HepG2 (cell line): ENCODE results near the gene DNAAF8. TPM values are rescaled to one million over a fixed set of nuclear protein-coding genes. Genes with fewer than 3 reads are reported as not detected.
A peak's percentile ranks its signal among the peaks of the same experiment; 100 is the strongest.

ENCODE experiments used
- BHLHE40 ChIP-seq: IDR thresholded peaks from 2 replicates; pipeline ENCODE4 v1.6.1; 2011; ENCODE audit warnings: low read length, improper control_type of control experiment
- CCDC6 ChIP-seq: sonication (generic); formaldehyde crosslinking; IDR thresholded peaks from 2 replicates; pipeline ENCODE4 v1.8.1; 2022; ENCODE audit warnings: mild to moderate bottlenecking, missing genetic modification reagents, moderate library complexity
- EEA1 ChIP-seq: sonication (generic); formaldehyde crosslinking; IDR thresholded peaks from 2 replicates; pipeline ENCODE4 v1.5.1; 2020; ENCODE audit warnings: mild to moderate bottlenecking, missing genetic modification reagents, borderline replicate concordance
- ERF ChIP-seq: IDR thresholded peaks from 2 replicates; pipeline ENCODE4 v1.6.1; 2018; ENCODE audit warnings: missing biosample characterization, missing genetic modification reagents
- FOXC1 ChIP-seq: sonication (generic); formaldehyde crosslinking; IDR thresholded peaks from 2 replicates; pipeline ENCODE4 v1.8.0; 2022; ENCODE audit warnings: mild to moderate bottlenecking, missing genetic modification reagents, borderline replicate concordance
- HNF1B ChIP-seq: sonication (generic); formaldehyde crosslinking; IDR thresholded peaks from 2 replicates; pipeline ENCODE4 v1.5.1; 2020; ENCODE audit warnings: mild to moderate bottlenecking, moderate library complexity, missing genetic modification reagents
- HNF4A ChIP-seq: sonication (generic); formaldehyde crosslinking; IDR thresholded peaks from 2 replicates; pipeline ENCODE4 v1.4.0; 2020; ENCODE audit warnings: missing genetic modification reagents
- KDM1A ChIP-seq: IDR thresholded peaks from 2 replicates; pipeline ENCODE4 v1.6.1; 2016; ENCODE audit warnings: missing compliant biosample characterization
- KDM2A ChIP-seq: sonication (generic); formaldehyde crosslinking; IDR thresholded peaks from 2 replicates; pipeline ENCODE4 v1.4.0; 2020; ENCODE audit warnings: low read depth, missing genetic modification reagents, borderline replicate concordance
- MBD4 ChIP-seq: IDR thresholded peaks from 2 replicates; pipeline ENCODE4 v1.6.1; 2012; ENCODE audit warnings: low read length, inconsistent platforms, borderline replicate concordance
- NFIC ChIP-seq: IDR thresholded peaks from 2 replicates; pipeline ENCODE4 v1.6.1; 2012; ENCODE audit warnings: mild to moderate bottlenecking, low read length, inconsistent platforms
- SCMH1 ChIP-seq: sonication (generic); formaldehyde crosslinking; IDR thresholded peaks from 2 replicates; pipeline ENCODE4 v1.9.0; 2021; ENCODE audit warnings: missing genetic modification reagents, mild to moderate bottlenecking, borderline replicate concordance
- SOX13 ChIP-seq, 3 experiments: fragments of 450-650 bp in 1 of 3; sonication (generic) in 1 of 3; formaldehyde crosslinking in 1 of 3; IDR thresholded peaks in 2 of 3; conservative IDR thresholded peaks in 1 of 3; 2 replicates each; pipeline versions ENCODE4 v1.5.0 to v1.6.1; 2016 to 2020; ENCODE audit warnings: antibody characterized with exemption in 1 of 3, mild to moderate bottlenecking in 1 of 3, missing compliant biosample characterization in 1 of 3, missing genetic modification reagents in 1 of 3, moderate library complexity in 1 of 3
- SRY ChIP-seq: sonication (generic); formaldehyde crosslinking; IDR thresholded peaks from 2 replicates; pipeline ENCODE4 v1.8.0; 2022; ENCODE audit warnings: mild to moderate bottlenecking, missing genetic modification reagents
- TFDP2 ChIP-seq: sonication (generic); formaldehyde crosslinking; IDR thresholded peaks from 2 replicates; pipeline ENCODE4 v1.4.0; 2020; ENCODE audit warnings: missing genetic modification reagents
- ZFY ChIP-seq: sonication (generic); formaldehyde crosslinking; IDR thresholded peaks from 2 replicates; pipeline ENCODE4 v1.4.0; 2020; ENCODE audit warnings: missing genetic modification reagents
- ZKSCAN5 ChIP-seq: sonication (generic); formaldehyde crosslinking; IDR thresholded peaks from 2 replicates; pipeline ENCODE4 v1.5.1; 2020; ENCODE audit warnings: mild to moderate bottlenecking, missing genetic modification reagents
- ZMAT5 ChIP-seq: sonication (generic); formaldehyde crosslinking; IDR thresholded peaks from 2 replicates; pipeline ENCODE4 v1.5.0; 2020; ENCODE audit warnings: mild to moderate bottlenecking, low read depth, missing genetic modification reagents, borderline replicate concordance
- ZNF17 ChIP-seq: sonication (generic); formaldehyde crosslinking; IDR thresholded peaks from 2 replicates; pipeline ENCODE4 v1.5.0; 2020; ENCODE audit warnings: mild to moderate bottlenecking, missing genetic modification reagents
- ZNF556 ChIP-seq: sonication (generic); formaldehyde crosslinking; IDR thresholded peaks from 2 replicates; pipeline ENCODE4 v1.4.0; 2020; ENCODE audit warnings: mild to moderate bottlenecking, missing genetic modification reagents, borderline replicate concordance
- ZNF816 ChIP-seq: sonication (generic); formaldehyde crosslinking; IDR thresholded peaks from 2 replicates; pipeline ENCODE4 v1.8.0; 2022; ENCODE audit warnings: missing genetic modification reagents, mild to moderate bottlenecking, borderline replicate concordance
- polyA plus RNA-seq, 8 experiments: library from polyadenylated mRNA; depleted of rRNA in 3 of 8; stranded (reverse) in 7 of 8; unstranded in 1 of 8; fragments of >200 nt; fragmentation: Illumina TruSeq in 4 of 8; extraction: Trizol in 4 of 8; gene quantifications; 2 replicates each; pipeline versions ENCODE4 v1.2.1 to v1.2.3, GENCODE V29; 2011 to 2016; ENCODE audit warnings: low read depth in 4 of 8, missing spikeins in 1 of 8, mixed read lengths in 1 of 8; ENCODE audit not compliant: insufficient read depth in 1 of 8
- total RNA-seq, 5 experiments: library from RNA; depleted of rRNA; stranded (reverse); fragments of >200 nt; fragmentation: Illumina TruSeq; extraction: Trizol; gene quantifications; 2 replicates each; pipeline ENCODE4 v1.2.3, GENCODE V29; 2016; ENCODE audit warnings: low read depth in 1 of 5
- TF ChIP-seq, protein P1 (sequence below): sonication (generic); formaldehyde crosslinking; IDR thresholded peaks from 2 replicates; pipeline ENCODE4 v1.4.0; 2020; ENCODE audit warnings: missing genetic modification reagents; ENCODE audit errors: not compliant biosample characterization
- TF ChIP-seq, protein P2 (sequence below): sonication (generic); formaldehyde crosslinking; IDR thresholded peaks from 2 replicates; pipeline ENCODE4 v1.4.0; 2020; ENCODE audit warnings: missing genetic modification reagents

Gene DNAAF8
- total and polyA plus RNA-seq, 2 of the 13 experiments (the other 11 are each of a cell fraction or from before 2014, with no cell fraction given), result 0.44 TPM; not detected in 1

- TF ChIP-seq HNF1B (peak; percentile 63; the same call in 1 of the 2 replicates), CCDC6 (CRISPR knock-in tag) (no peak), KDM1A (CRISPR knock-in tag) (no peak), ERF (no peak), KDM2A (CRISPR knock-in tag) (no peak), ZFY (CRISPR knock-in tag) (peak; percentile 45), ZNF816 (0 out of 2 replicates have a peak, but pooled peaks have one; percentile 34), NFIC (no peak), SCMH1 (CRISPR knock-in tag) (no peak), ZMAT5 (CRISPR knock-in tag) (no peak), EEA1 (CRISPR knock-in tag) (no peak), SRY (CRISPR knock-in tag) (no peak), TFDP2 (no peak), FOXC1 (CRISPR knock-in tag) (no peak), HNF4A (CRISPR knock-in tag) (no peak; the same call in 1 of the 2 replicates), SOX13 (IDR thresholded peaks at IDR 0.05) (no peak), SOX13 (CRISPR knock-in tag; conservative IDR thresholded peaks at IDR 0.05 in 1 of 2, IDR thresholded peaks at IDR 0.05 in 1 of 2) (peak in 1 of 2 experiments; percentile 6; a peak in 1 of 4 replicates), ZNF17 (CRISPR knock-in tag) (no peak), MBD4 (no peak), ZNF556 (CRISPR knock-in tag) (no peak), BHLHE40 (peak; percentile 63), ZKSCAN5 (CRISPR knock-in tag) (no peak)
- TF ChIP-seq, protein P1, sequence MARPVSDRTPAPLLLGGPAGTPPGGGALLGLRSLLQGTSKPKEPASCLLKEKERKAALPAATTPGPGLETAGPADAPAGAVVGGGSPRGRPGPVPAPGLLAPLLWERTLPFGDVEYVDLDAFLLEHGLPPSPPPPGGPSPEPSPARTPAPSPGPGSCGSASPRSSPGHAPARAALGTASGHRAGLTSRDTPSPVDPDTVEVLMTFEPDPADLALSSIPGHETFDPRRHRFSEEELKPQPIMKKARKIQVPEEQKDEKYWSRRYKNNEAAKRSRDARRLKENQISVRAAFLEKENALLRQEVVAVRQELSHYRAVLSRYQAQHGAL (CRISPR knock-in tag), result no peak
- TF ChIP-seq, protein P2, sequence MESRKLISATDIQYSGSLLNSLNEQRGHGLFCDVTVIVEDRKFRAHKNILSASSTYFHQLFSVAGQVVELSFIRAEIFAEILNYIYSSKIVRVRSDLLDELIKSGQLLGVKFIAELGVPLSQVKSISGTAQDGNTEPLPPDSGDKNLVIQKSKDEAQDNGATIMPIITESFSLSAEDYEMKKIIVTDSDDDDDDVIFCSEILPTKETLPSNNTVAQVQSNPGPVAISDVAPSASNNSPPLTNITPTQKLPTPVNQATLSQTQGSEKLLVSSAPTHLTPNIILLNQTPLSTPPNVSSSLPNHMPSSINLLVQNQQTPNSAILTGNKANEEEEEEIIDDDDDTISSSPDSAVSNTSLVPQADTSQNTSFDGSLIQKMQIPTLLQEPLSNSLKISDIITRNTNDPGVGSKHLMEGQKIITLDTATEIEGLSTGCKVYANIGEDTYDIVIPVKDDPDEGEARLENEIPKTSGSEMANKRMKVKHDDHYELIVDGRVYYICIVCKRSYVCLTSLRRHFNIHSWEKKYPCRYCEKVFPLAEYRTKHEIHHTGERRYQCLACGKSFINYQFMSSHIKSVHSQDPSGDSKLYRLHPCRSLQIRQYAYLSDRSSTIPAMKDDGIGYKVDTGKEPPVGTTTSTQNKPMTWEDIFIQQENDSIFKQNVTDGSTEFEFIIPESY (CRISPR knock-in tag), result peak; percentile 83
These were observed 31.5 kb downstream of the DNAAF8 start (continued) for GRCh38 chr16:4765511-4766474.
